ENCODE measurements around the gene EEPD1.

Gene EEPD1

GRCh38 chr7:36260481-36260880, 107.4 kb downstream of the EEPD1 start:
- no peak for DNase-seq (ENCODE audit: low read depth)

GRCh38 chr7:36261019-36261754, 108.1 kb downstream of the EEPD1 start:
- DNase-seq (ENCODE audit: low read depth), result no peak

- no peak for DNase-seq (ENCODE audit: low read depth)
These were observed 109.4 kb downstream of the EEPD1 start for GRCh38 chr7:36262309-36263094.

- no peak for DNase-seq (ENCODE audit: low read depth)
These were observed 110.0 kb downstream of the EEPD1 start for GRCh38 chr7:36263095-36263484.

- no peak for DNase-seq (ENCODE audit: low read depth)
These were observed 111.2 kb downstream of the EEPD1 start for GRCh38 chr7:36264123-36264801.

- DNase-seq (ENCODE audit: low read depth), result no peak
These were observed 112.0 kb downstream of the EEPD1 start for GRCh38 chr7:36264913-36265516.

- no peak for DNase-seq (ENCODE audit: low read depth)
These were observed 112.6 kb downstream of the EEPD1 start for GRCh38 chr7:36265680-36266079.

- no peak for DNase-seq (ENCODE audit: low read depth)
These were observed 113.1 kb downstream of the EEPD1 start for GRCh38 chr7:36266190-36266589.

GRCh38 chr7:36266683-36267082, 113.6 kb downstream of the EEPD1 start:
- DNase-seq (ENCODE audit: low read depth), result no peak

- no peak for DNase-seq (ENCODE audit: low read depth)
These were observed 119.1 kb downstream of the EEPD1 start for GRCh38 chr7:36272211-36272566.

- no peak for DNase-seq (ENCODE audit: low read depth)
These were observed 119.7 kb downstream of the EEPD1 start for GRCh38 chr7:36272567-36273269.

GRCh38 chr7:36273836-36274235, 120.8 kb downstream of the EEPD1 start:
- DNase-seq (ENCODE audit: low read depth), result no peak

- no peak for DNase-seq (ENCODE audit: low read depth)
These were observed 122.8 kb downstream of the EEPD1 start for GRCh38 chr7:36275735-36276284.

GRCh38 chr7:36276428-36277248, 123.6 kb downstream of the EEPD1 start:
- no peak for DNase-seq (ENCODE audit: low read depth)

- no peak for DNase-seq (ENCODE audit: low read depth)
These were observed 124.1 kb downstream of the EEPD1 start for GRCh38 chr7:36277249-36277542.

GRCh38 chr7:36278069-36278619, 125.1 kb downstream of the EEPD1 start:
- DNase-seq (ENCODE audit: low read depth), result no peak

- DNase-seq (ENCODE audit: low read depth), result no peak
These were observed 125.6 kb downstream of the EEPD1 start for GRCh38 chr7:36278620-36279172.

GRCh38 chr7:36279200-36279925, 126.3 kb downstream of the EEPD1 start:
- no peak for DNase-seq (ENCODE audit: low read depth)

- DNase-seq (ENCODE audit: low read depth), result no peak
These were observed 126.9 kb downstream of the EEPD1 start for GRCh38 chr7:36279926-36280315.
